CD4-positive, alpha-beta T cell treated with Interleukin-4 for 1 hour (primary cell): Measurements from ENCODE around the gene PHETA2.
"Not testable (repeated sequence)": the region's sequence is repeated elsewhere in the genome, so short reads cannot be mapped to it uniquely, and the experiment has no call there.

Source experiments
- DNase-seq, 2 donors: peaks; one replicate each; pipeline ENCODE4 v3.0.0-alpha.2; 2020 to 2022

Gene PHETA2

DNA sequence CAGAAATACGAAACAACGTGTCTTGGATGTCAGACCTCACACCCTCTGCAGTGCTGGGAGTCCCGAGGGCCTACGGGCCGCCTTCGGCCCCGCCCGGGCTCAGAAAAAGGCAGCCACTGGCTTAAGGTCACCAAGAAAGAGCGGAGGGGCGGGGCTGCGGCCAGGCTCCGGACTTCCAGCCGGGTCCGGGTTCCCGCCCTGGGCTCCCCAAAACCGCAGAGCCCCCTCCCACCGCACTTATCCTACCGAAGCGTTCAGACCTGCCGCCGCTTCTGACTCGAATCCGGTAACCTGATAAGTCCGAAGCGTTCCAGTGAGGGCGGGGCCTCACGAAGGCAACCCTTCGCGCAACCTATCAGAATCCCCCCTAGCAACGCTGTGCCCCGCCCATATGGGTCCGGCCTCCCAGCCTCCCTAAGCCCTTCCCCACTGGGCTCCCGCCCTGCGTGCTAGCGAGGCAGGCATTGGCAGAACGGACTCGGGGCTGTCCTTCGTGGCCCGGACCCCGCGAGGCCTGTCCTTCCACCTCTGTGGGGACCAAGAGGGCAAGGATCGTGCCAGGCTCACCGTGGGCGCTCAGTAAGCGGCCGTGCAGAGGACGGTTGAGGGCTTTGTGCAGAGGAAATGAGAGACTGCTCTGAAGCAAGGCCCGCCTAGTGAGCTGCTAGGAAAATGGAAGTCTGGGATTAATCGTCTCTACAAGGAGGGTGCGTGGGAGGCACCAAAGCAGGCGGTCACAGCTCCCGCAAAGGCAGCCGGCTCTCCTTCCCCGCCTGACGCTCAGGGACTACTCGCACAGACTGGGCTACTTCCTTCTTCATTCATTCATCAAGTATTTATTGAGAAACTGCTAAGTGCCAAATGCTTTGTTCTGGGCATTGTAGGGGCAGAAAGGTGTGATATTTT is 3.3 kb upstream of the PHETA2 start, which contains the start of gene NAGA:
Gene NAGA (minus strand): TSS at position 296 of the 906 bp plus-strand sequence. CDS start 515 bp downstream, outside the sequence.
- peak; percentile 91 to 94 for DNase-seq

DNA sequence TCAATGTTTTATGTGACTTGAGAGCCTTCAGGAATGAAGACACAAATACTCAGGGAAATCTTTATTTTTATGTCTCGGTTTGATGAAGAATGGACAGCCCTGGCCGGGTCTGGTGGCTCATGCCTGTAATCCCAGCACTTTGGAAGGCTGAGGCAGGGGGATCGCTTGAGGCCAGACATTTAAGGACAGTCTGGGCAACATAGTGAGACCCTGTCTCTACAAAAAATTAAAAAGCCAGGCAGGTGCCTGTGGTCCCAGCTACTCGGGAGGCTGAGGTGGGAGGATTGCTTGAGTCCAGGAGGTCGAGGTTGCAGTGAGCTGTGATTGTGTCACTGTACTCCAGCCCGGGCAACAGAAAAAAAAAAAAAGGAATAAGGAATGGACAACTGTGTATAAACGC is 2.5 kb upstream of the PHETA2 start:
- not testable (repeated sequence) for DNase-seq

DNA sequence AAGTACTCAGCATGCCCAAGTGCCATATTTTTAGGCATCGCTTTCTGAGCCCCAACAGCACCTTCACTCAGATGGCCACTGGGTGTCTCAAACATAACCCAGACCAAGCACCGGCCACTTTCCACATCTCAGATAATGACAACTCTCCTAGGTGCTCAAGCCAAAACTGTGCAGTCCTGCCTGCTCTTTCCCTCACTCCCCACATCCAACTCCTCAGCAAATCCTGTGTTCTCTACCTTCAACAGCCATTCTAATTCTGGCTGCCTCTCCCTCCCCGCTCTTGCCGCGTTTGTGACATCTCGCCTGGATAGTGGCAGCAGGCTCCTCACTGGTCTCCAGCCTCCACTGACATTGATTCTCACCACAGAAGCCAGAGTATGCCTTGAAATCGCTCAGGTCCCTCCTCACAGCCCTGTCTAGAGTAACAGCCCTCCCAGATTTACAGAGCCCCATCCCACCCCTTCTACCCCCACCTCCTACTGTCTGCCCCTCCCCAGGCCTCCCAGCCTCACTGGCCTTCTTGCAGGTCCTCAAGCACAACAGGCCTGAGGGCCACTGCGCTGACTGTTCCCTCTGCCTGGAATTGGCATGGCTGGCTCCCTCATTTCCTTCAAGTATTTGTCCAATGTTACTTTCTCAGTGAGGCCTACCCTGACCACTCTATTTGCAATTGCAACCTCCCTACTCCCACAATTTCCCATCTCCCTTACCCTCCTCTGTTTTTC is 1.3 kb upstream of the PHETA2 start:
- no peak for DNase-seq

DNA sequence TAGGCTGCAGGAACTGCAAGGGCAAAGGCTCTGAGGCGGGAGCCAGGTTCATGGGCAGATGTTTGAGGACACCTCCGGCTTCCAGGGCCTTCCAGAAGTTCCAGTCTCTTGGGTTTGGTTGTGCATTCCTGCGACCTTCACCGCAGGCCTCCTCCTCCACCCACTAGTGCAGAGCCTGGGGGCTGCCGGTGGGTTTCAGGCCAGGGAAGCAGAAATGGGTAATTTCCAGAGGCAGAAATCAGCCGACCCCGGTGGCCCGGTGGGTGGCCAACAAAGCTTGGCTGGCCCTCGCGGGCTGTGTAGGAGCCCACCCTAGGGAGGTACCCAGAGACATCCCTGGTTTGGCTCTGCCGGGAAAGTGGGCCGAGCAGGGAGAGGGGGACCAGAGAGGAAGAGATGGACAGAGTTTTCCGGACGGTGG is 417 bp upstream of the PHETA2 start:
- no peak for DNase-seq

DNA sequence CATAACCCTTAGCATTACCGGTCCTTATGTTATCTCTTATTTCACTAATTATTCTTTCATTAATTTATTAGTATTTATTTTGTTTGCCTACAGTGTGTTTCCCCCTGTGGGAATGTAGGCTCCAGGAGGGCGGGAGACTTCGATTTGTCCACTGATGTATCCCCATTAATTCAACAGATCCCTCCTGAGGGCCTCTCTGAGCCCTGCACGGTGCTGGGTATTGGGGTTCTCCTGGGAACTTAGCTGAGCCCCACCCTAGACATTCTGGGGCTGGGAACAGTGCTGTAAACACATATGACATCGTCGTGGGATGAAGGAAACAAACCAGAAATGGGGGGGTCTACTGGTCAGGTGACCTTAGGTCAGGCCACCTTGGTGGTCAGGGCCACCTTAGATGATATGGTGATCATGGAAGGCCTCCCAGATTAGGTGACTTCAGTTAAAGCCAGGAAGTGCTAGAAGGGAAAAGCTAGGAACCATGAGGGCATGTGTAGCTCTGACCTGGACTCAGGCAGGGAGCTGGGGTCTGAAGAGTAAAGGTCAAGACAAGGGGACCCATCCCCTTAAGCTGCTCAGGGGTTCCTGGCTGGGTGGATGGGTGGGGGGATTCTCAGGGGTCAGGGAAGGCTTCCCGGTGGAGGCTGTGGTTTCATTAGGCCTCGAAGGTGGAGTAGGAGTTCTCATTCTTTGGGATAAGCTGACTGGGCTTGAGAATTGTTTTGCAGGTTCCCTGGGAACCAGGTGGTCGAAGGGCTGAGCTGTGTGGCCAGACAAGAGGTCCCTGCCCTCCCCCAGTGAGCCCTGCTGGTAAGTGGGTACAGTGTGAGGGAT is 1.0 kb downstream of the PHETA2 start:
- DNase-seq: no peak

DNA sequence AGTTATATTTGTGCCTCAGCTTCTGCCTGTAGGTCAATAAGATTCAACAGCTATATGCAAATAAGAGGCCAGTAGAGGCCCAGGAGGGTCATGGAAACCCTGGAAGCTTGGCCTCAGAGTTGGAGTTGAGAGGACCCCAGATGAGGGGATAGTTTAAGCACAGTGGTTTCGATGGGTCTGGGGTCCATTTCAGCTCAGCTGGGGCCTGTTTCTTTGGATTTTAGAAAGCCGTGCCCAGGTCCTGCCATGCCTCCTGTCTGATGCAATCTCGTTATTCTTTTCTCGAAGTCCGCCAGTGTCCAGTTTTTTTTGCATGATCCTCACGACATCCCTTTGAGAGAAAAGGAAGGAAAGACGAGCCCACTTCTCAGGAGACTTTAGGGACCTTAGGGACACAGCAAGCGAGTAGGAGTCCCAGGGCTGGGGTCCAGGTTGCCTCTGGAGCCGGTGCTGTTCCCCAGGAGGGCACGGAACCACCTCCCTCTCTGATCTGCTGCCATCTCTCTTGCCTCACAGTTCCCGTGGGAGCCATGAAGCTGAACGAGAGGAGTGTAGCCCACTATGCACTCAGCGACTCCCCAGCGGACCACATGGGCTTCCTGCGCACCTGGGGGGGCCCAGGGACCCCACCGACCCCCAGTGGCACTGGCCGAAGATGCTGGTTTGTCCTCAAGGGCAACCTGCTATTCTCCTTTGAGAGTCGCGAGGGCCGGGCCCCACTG is 2.9 kb downstream of the PHETA2 start:
- no peak for DNase-seq

DNA sequence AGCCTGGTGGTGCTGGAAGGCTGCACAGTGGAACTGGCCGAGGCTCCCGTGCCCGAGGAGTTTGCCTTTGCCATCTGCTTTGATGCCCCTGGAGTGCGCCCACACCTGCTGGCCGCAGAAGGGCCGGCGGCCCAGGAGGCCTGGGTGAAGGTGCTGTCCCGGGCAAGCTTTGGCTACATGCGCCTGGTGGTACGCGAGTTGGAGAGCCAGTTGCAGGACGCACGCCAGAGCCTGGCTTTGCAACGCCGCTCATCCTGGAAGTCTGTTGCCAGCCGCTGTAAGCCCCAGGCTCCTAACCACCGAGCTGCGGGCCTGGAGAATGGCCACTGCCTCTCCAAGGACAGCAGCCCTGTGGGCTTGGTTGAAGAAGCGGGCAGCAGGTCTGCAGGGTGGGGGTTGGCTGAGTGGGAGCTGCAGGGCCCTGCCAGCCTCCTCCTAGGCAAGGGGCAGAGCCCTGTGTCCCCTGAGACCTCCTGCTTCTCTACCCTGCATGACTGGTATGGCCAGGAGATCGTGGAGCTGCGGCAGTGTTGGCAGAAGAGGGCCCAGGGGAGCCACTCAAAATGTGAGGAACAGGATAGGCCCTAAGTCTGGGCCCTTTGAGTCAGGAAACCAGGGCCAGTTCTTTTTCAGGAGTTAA is 3.6 kb downstream of the PHETA2 start:
- no peak for DNase-seq

DNA sequence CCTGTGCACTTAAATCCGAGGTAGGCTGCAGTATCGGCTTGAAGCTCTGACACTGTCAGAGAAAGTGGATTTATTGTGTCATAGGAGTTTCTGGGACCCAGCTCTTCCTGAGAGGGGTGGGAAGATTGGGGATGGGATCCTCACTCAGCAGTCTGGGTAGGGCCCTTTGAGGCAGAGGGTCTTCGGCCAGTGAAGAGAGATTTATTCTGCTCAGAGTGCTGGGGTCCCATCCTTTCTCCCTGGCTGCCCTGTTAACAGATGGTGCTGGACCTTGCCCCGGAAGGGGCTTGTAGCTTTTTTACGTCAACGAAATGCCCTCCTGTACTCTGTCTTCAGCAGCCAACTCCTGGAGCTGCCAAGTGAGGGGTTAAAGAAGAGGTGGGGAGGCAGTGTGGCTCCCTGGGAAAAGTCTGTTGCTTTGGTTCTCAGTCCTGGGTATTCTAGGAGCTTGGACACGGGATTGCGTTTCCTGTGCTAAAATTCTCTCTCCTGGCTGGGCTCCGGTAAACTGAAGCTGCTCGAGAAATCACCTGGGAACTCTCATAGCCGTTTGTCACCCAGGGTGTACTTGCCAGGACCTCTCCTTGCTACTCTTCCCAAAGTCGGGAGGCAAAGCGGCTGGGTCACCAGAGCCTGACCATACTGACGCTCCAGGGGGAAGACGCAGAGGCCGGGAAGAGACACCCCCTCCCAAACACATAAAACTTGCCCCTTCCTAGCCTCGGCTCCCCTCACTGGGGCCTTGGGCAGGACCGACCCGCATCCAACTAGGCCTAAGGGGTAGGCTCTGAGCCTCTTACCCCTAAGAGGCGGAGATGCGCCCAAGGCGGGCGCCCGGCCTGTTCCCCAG is 4.6 kb downstream of the PHETA2 start:
- no peak for DNase-seq

DNA sequence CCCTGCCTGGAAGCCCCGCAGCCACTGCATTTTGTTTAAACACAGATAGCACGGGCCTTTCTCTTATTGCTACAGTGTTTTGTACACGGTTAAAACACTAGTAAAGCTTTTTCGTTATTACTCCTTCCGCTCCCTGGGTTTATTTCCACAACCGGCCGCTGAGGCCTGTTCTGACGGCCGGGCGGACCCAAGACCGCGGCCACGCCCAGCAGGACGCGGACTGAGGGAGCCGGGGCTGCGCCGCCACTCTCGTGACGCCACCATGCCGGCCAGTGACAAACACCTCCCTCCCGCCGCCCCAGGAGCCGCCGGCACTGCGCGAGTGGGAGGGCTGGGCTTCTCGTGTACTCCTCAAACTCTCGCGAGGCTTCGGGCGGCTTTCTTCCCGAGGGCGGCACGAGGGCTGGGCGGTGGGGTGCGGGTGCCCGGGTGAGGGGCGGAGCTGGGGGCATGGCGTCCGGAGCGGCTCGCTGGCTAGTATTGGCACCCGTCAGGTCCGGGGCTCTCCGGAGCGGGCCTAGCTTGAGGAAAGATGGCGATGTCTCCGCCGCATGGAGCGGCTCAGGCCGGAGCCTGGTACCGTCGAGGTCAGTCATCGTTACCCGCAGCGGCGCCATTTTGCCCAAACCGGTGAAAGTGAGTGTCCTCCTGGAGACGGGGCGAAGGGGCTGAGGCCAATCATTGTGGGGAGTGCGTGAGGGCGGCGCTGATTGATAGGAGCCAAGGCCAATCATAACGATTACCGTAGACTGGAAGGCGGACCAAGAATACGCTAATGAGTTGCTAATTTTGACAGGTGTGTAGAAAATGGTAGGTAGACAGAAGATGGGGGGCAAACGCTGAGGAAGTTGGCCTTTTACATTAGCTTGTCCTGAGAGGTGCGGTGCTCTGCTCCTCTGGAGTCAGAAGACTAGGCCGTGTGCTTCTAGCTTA is 5.5 kb downstream of the PHETA2 start, which contains the start of gene SMDT1:
Gene SMDT1 (plus strand): TSS at position 382 of the 933 bp plus-strand sequence. CDS start 69 bp downstream, at position 451.
- peak; percentile 98 for DNase-seq

DNA sequence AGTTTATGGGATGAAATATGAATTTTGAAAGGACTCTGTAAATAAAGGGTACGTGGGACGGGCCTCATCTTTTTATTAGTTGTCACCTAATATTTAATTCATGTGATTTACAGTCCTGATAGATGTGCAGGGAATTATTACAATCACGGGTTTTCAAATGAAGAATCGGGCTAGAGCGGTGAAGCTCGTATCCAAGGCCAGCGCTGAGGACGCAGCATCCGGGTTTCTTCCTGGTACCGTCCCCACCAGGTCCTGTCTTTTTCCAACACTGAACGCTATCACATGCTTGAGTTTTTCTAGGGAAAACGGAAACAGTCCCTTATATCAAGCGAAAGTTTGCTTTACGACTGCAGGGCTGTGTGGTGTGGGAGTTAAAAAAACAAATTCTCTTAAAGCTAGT is 6.2 kb downstream of the PHETA2 start:
- DNase-seq: peak in 1 of 2 donors; percentile 40

DNA sequence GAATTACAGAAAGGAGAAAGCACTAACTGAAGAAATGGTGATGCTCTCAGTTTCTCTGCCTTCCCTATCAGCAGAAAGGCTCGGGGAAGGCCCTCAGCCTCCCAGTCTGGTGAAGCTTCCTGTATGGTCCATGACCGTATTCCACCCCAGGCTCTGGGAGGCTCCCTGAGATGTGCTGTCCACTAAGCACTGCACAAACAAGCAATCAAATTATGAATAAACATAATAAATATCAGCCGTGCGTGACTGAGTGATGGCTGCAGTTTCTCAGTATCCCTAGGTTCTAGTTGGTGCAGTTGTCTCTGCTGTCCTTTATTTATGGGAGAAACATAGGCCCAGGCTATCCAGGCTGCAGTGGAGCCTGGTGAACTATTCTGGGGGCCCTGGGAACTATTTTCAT is 9.1 kb downstream of the PHETA2 start:
- DNase-seq: no peak

DNA sequence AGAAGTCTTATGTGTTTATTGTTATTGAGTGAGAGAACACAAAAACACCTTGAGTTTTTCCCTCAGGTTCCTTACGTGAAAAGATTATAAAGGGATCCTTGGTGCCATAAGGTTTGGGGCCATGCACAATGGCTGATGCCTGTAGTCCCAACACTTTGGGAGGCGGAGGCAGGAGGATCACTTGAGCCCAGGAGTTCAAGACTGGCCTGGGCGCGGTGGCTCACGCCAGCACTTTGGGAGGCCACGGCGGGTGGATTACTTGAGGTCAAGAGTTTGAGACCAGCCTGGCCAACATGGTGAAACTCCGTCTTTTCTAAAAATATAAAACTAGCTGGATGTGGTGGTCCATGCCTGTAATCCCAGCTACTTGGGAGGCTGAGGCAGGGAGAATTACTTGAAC is 10.8 kb downstream of the PHETA2 start:
- no peak for DNase-seq

DNA sequence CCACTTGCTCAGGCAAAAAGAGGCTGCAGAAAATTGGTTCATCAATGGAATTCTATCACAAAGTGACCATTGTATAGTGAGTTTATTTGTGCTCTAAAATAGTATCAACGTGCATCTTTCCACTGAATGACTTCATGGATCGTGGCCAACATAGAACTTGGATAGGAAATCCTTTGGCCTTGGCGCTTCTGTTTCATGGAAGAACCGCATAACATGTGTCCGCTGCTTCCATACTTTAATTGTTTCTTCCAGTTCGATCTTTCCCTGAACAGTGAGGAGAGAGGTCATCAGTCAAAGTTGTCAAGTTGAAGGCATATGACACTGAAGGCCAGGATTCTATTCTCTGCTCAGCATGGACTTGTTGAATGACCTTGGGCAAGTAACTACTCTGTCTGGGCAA is 12.0 kb downstream of the PHETA2 start:
- no peak for DNase-seq

DNA sequence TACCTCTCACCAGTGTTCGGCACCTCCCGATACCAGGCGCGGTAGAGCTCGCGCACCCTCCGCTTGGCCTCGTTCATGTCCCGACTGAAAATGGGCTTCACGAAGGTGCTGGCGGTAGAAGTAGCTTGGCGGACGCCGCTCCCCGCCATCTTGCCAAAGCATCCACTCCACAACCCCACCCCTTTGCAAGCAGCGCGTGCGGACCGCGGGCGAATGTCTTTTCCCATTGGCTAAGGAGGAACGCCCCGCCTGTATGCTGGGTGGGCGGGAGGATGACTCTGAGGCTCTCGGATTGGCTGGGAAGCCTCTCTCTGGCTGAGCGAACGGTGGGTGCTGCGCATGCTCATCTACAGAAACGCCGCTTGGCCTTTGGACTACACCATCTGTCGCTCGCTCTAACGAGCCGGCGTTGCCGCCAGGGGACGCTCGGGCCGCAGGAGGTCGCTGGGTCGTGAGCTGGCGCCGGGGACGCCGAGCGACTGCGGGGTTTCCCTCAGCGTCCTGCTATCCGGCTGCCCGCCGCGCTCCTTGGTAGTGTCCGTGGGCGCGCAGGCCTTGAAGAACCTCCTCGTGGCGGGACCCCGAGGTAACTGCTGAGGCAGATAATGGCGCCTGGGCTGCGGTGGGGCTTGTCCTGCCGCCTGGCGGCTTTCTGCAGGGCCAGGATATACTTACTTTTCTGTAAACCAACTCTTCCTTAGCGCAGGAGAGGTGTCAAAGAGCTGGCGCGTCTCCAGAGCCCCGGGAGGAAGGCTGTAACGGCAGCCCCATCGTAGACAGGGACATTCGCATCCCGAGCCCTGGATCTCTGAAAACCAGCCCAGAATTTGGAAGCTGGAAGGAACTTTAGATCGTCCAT is 16.8 kb downstream of the PHETA2 start, which contains the start of gene NDUFA6:
Gene NDUFA6 (minus strand): TSS at position 177 of the 859 bp plus-strand sequence. CDS start 28 bp downstream, at position 149.
- DNase-seq: peak; percentile 100

DNA sequence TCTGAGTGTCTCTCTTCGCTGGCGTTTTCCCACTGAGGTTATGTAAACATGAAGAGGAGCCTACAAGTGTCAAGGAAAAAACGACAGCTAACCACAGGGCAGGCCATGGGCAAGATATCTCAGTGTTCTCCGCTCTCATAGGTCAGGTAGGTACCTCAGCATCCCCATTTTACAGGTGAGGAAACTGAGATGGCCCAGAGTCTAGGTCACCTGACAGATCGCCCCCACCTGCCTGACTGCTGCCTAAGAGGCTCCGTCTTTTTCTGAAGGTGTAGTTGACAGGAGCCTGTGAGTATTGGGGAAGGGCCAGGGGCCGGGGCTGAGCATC is 17.4 kb downstream of the PHETA2 start:
- no peak for DNase-seq

DNA sequence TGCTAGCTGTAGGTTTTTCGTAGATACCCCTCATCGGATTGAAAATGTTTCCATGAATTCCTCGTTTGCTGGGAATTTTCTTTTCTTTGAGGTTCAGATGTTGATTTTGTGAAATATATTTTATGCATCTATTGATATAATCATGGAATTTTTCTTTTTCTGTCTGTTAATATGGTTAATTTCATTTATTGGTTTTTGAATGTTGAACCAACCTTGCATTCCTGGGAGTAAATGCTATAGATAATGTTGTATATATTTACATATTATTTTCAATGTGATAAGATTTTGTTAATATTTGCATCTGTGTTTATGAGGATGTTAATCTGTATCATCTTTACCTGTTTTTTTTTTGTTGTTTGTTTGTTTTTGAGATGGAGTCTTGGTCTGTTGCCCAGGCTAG is 27.2 kb downstream of the PHETA2 start:
- DNase-seq: no peak

DNA sequence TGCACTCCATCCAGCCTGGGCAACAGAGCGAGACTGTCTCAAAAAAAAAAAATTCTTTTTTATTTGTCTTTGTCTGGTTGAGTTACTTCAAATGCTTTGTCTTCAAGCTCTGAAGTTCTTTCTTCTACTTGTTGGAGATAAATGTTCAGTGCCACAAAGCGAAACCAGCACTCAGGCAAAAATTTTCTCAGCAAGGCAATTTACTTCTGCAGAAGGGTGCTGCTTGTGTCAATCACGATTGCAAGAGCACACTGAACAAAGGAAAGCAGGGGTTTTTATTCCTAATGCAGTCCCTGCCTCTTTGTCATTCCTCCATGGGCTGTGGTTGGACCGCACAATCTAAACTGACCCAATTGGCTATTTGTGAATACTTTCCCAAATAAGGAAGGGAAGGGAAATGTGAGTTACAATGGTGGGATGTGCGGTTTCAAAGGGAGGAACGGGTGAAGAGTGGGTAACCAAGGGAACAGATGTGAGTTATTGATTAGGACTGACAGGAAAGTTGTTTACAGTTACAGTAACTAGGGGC is 30.3 kb downstream of the PHETA2 start:
- not testable (repeated sequence) for DNase-seq

DNA sequence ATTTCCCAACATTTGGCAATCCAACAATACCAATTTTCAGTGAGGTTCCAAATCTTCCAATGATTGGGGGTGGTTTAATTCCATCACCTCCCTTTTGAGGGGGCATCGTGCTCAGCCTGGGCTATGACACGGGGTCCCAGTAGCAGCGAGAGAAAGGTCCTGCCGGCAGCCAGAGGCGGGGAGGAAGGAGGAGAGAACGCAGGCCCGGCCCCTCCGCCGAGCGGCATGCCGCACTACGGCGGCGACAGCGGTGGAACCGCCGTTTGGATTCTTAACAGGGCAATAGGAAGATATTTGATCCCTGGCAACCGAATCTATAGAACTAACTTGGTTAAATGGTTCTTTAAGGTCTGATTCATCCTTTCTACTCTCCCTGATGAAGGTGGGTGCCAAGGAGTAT is 34.8 kb downstream of the PHETA2 start:
- DNase-seq: no peak
